Endothelial cell of umbilical vein (primary cell): ENCODE measurements around the gene PRX. TPM values are rescaled to one million over a fixed set of nuclear protein-coding genes. Genes with fewer than 3 reads are reported as not detected.

Source experiments
- BruUV-seq: library from RNA; stranded (reverse); fragments of 400-500 nt; replicated peaks from 2 replicates; lab custom pipeline; 2021; lab: Mats Ljungman, UMichigan
- CTCF ChIA-PET: fragments of 300-600, 350-600 bp; sonication (Branson Sonifier 250); formaldehyde crosslinking; loops from one replicate; lab custom pipeline; 2021; ENCODE audit warnings: antibody characterized with exemption, inconsistent platforms; lab: Charles Lee
- POLR2A ChIA-PET: fragments of 300-600, 350-600 bp; sonication (Branson Sonifier 250); formaldehyde crosslinking; loops from one replicate; lab custom pipeline; 2021; ENCODE audit warnings: antibody characterized with exemption, inconsistent platforms; lab: Charles Lee
- DNase-seq: peaks from one replicate; pipeline ENCODE4 v3.0.0-alpha.2; 2011; ENCODE audit warnings: low read depth, low spot score
- FAIRE-seq: peaks from 2 replicates; lab custom pipeline; 2011; peaks lifted over from hg19 to GRCh38; lab: Jason Lieb, UNC
- H2AFZ ChIP-seq: 2 replicates; pipeline ENCODE4 v1.6.0; 2012; ENCODE audit warnings: low read depth, low read length, control low read depth, inconsistent platforms
- H3K27ac ChIP-seq: 2 replicates; pipeline ENCODE4 v1.5.1; 2011; ENCODE audit warnings: low read depth, mild to moderate bottlenecking, control low read depth, low read length, moderate library complexity; ENCODE audit not compliant: insufficient read depth
- H3K27me3 ChIP-seq, 2 experiments: 2 replicates each; pipeline versions ENCODE4 v1.6.0 to v1.6.1; 2011; ENCODE audit warnings: low read length in 2 of 2, mixed read lengths in 1 of 2; ENCODE audit not compliant: control insufficient read depth in 2 of 2, insufficient read depth in 2 of 2
- H3K36me3 ChIP-seq, 2 experiments: 2 replicates in 1 of 2; 3 replicates in 1 of 2; pipeline ENCODE4 v1.5.1; 2011; ENCODE audit warnings: low read length in 2 of 2, mild to moderate bottlenecking in 1 of 2, moderate library complexity in 1 of 2; ENCODE audit not compliant: control insufficient read depth in 2 of 2, insufficient read depth in 2 of 2; ENCODE audit errors: extremely low read depth in 1 of 2
- H3K4me1 ChIP-seq: 3 replicates; pipeline ENCODE4 v1.5.1; 2011; ENCODE audit warnings: mild to moderate bottlenecking, low read length; ENCODE audit not compliant: control insufficient read depth, insufficient read depth; ENCODE audit errors: extremely low read depth
- H3K4me2 ChIP-seq: 2 replicates; pipeline ENCODE4 v1.6.1; 2011; ENCODE audit warnings: low read length, control low read depth, mixed read lengths; ENCODE audit not compliant: insufficient read depth
- H3K4me3 ChIP-seq, 3 experiments: fragments of 200-600 bp in 1 of 3; sonication (generic), shearing (Covaris generic) in 1 of 3; replicated peaks in 1 of 3; 2 replicates each; pipeline ENCODE4 v1.5.1; 2011 to 2016; ENCODE audit warnings: control low read depth in 3 of 3, low read length in 3 of 3, mild to moderate bottlenecking in 2 of 3, inconsistent platforms in 1 of 3, low read depth in 1 of 3, moderate library complexity in 1 of 3; ENCODE audit not compliant: insufficient read depth in 1 of 3
- H3K79me2 ChIP-seq: 2 replicates; pipeline ENCODE4 v1.6.0; 2012; ENCODE audit warnings: low read length, inconsistent platforms; ENCODE audit not compliant: control insufficient read depth, insufficient read depth
- H3K9ac ChIP-seq: replicated peaks from 2 replicates; pipeline ENCODE3; 2011; ENCODE audit warnings: low read length, control low read depth; ENCODE audit not compliant: insufficient read depth; ENCODE audit errors: extremely low read depth
- H3K9me1 ChIP-seq: replicated peaks from 3 replicates; pipeline ENCODE4 v1.6.0; 2011; ENCODE audit warnings: mild to moderate bottlenecking, low read length; ENCODE audit not compliant: control insufficient read depth, insufficient read depth; ENCODE audit errors: extremely low read depth
- H3K9me3 ChIP-seq: replicated peaks from 2 replicates; pipeline ENCODE4 v1.5.1; 2012; ENCODE audit warnings: low read length, inconsistent platforms; ENCODE audit not compliant: control insufficient read depth, insufficient read depth
- H4K20me1 ChIP-seq: replicated peaks from 2 replicates; pipeline ENCODE3; 2011; ENCODE audit warnings: mild to moderate bottlenecking, low read length; ENCODE audit not compliant: control insufficient read depth, insufficient read depth; ENCODE audit errors: extremely low read depth
- CTCF ChIP-seq, 2 donors: IDR thresholded peaks; 1 replicate in 1 of 2; 2 replicates in 1 of 2; pipeline ENCODE4 v1.5.1; 2011; ENCODE audit warnings: low read length in 2 of 2, mild to moderate bottlenecking in 2 of 2, moderate library complexity in 2 of 2, control low read depth in 1 of 2, inconsistent platforms in 1 of 2, low read depth in 1 of 2; ENCODE audit not compliant: insufficient read depth in 1 of 2; ENCODE audit errors: extremely low read depth in 1 of 2
- EZH2 ChIP-seq: IDR thresholded peaks from 2 replicates; pipeline ENCODE4 v1.6.1; 2012; ENCODE audit warnings: borderline replicate concordance, low read depth, mild to moderate bottlenecking, moderate library complexity, low read length, inconsistent platforms; ENCODE audit not compliant: severe bottlenecking
- FOS ChIP-seq: IDR thresholded peaks from 2 replicates; pipeline ENCODE4 v1.6.1; 2011; ENCODE audit warnings: mild to moderate bottlenecking, low read length, moderate library complexity, borderline replicate concordance; ENCODE audit not compliant: insufficient read depth
- GATA2 ChIP-seq: IDR thresholded peaks from 2 replicates; pipeline ENCODE4 v1.7.0; 2011; ENCODE audit warnings: low read depth, mild to moderate bottlenecking, moderate library complexity, mixed read lengths, low read length; ENCODE audit not compliant: insufficient read length, insufficient read depth
- JUN ChIP-seq: IDR thresholded peaks from 2 replicates; pipeline ENCODE4 v1.6.1; 2011; ENCODE audit warnings: borderline replicate concordance, low read depth; ENCODE audit not compliant: insufficient read length, insufficient read depth
- MAX ChIP-seq: IDR thresholded peaks from 2 replicates; pipeline ENCODE4 v1.6.1; 2011; ENCODE audit not compliant: insufficient read depth, insufficient read length
- MYC ChIP-seq: IDR thresholded peaks from one replicate; pipeline ENCODE4 v1.6.1; 2011; ENCODE audit warnings: mild to moderate bottlenecking, low read depth, low read length
- POLR2A ChIP-seq: IDR thresholded peaks from 2 replicates; pipeline ENCODE4 v1.6.1; 2012; ENCODE audit warnings: low read depth, mild to moderate bottlenecking, control low read depth, low read length
- POLR2AphosphoS5 ChIP-seq: IDR thresholded peaks from 2 replicates; pipeline ENCODE4 v1.6.1; 2012; ENCODE audit warnings: low read depth, mild to moderate bottlenecking, control low read depth, low read length, moderate library complexity; ENCODE audit not compliant: insufficient read depth
- dilution Hi-C: fragments of 300-500 bp; cut with MboI; formaldehyde crosslinking; loops from one replicate; pipeline ENCODE4 v1.15.0; 2019; ENCODE audit warnings: low sequenced_read_pairs; ENCODE audit not compliant: extremely low pct_ligation_motif_present
- intact Hi-C: fragments of 100-400 bp; cut with micrococcal nuclease; formaldehyde crosslinking; loops from one replicate; pipeline ENCODE4 v1.10.0; 2022
- polyA plus RNA-seq, 4 experiments: library from polyadenylated mRNA; depleted of rRNA in 3 of 4; stranded (reverse) in 3 of 4; unstranded in 1 of 4; fragments of >200 nt; gene quantifications; 2 replicates each; pipeline versions ENCODE4 v1.2.1 to v1.2.3, GENCODE V29; 2011 to 2012; ENCODE audit warnings: missing spikeins in 1 of 4
- total RNA-seq: library from RNA; stranded (reverse); gene quantifications from 2 replicates; pipeline ENCODE4 v1.2.3, GENCODE V29; 2021

Gene PRX
- total and polyA plus RNA-seq, 2 donors (not counting 3 experiments of a cell fraction or from before 2014, with no cell fraction given): 0.80 to 1.3 TPM

- dilution Hi-C loops (no loop called here), intact Hi-C loops (no loop called here)
- DNase-seq (no peak), FAIRE-seq (no peak)
- ChIA-PET CTCF (interaction anchor here (0.7 to 1.0 kb wide), 4 partner anchors 9 to 52 kb away, joined by 3 to 6 read pairs (median 3); no protein-coding TSS in a partner anchor), POLR2A (interaction anchor here (1.0 kb wide), 1 partner anchor 9 kb away, joined by 3 read pairs; no protein-coding TSS in a partner anchor)
- peaks cover 7% of the 10 kb centered on the region for H3K79me2 ChIP-seq
- H3K36me3 ChIP-seq: no peaks in the 10 kb centered on the region
- H3K9ac ChIP-seq: peak overlapping the region; percentile 19
- peak overlapping the region; percentile 29 for H3K27ac ChIP-seq
- no peak overlapping the region for H3K4me3 ChIP-seq
- BruUV-seq: no TSS peak
- H3K4me2 ChIP-seq: no peak overlapping the region
- H3K9me1 ChIP-seq: no peaks in the 10 kb centered on the region
- H4K20me1 ChIP-seq: no peaks in the 10 kb centered on the region
- no peaks in the 10 kb centered on the region for H3K27me3 ChIP-seq
- peak overlapping the region; percentile 34 for H2AFZ ChIP-seq
- no peaks in the 10 kb centered on the region for H3K9me3 ChIP-seq
- no peak for TF ChIP-seq FOS
- TF ChIP-seq POLR2AphosphoS5: no peak
- TF ChIP-seq MYC: no peak
- TF ChIP-seq EZH2: no peak
- TF ChIP-seq CTCF (IDR thresholded peaks at IDR 0.05; ENCODE audit: extremely low read depth in 1 of 2, insufficient read depth in 1 of 2, low read depth in 1 of 2, low read length in 2 of 2): no peak
- TF ChIP-seq JUN: no peak
- no peak for TF ChIP-seq GATA2
- TF ChIP-seq MAX: no peak
- no peak for TF ChIP-seq POLR2A
- peaks cover 4% of the 10 kb centered on the region for H3K4me1 ChIP-seq
Observed at GRCh38 chr19:40356681-40357595, 56.2 kb downstream of the PRX start.
